SK-N-SH (cell line): ENCODE measurements around the gene KCNN1. TPM values are rescaled to one million over a fixed set of nuclear protein-coding genes. Genes with fewer than 3 reads are reported as not detected.

Experiments used
- CTCF ChIA-PET: fragments of 300-600, 350-600 bp; formaldehyde crosslinking; extraction: SDS; loops from one replicate; lab custom pipeline; 2021; lab: Yijun Ruan, JAX
- POLR2A ChIA-PET: fragments of 350-600 bp; sonication (Branson Sonifier 250); formaldehyde crosslinking; extraction: SDS; loops from one replicate; lab custom pipeline; 2020; ENCODE audit warnings: antibody characterized with exemption, inconsistent platforms; lab: Yijun Ruan, JAX
- DNase-seq: peaks from one replicate; pipeline ENCODE4 v3.0.0; 2012
- H2AFZ ChIP-seq: fragments of 200-600 bp; sonication (generic); 2 replicates; pipeline ENCODE4 v1.8.1; 2016; ENCODE audit warnings: antibody characterized with exemption, mild to moderate bottlenecking, low read depth
- H3F3A ChIP-seq: fragments of 200-600 bp; sonication (generic); replicated peaks from 2 replicates; pipeline ENCODE3; 2016; ENCODE audit warnings: antibody characterized with exemption, mild to moderate bottlenecking; ENCODE audit not compliant: insufficient read depth
- H3K27ac ChIP-seq, 2 experiments: fragments of 200-500 bp in 1 of 2; fragments of 200-600 bp in 1 of 2; sonication (Bioruptor generic) in 1 of 2; sonication (generic), shearing (Covaris generic) in 1 of 2; 2 replicates each; pipeline versions ENCODE4 v1.5.1 to v1.6.1; 2014 to 2016; ENCODE audit warnings: low read depth in 2 of 2, inconsistent platforms in 1 of 2, low read length in 1 of 2, mild to moderate bottlenecking in 1 of 2, mixed read lengths in 1 of 2
- H3K27me3 ChIP-seq: fragments of 200-600 bp; sonication (generic), shearing (Covaris generic); 2 replicates; pipeline ENCODE4 v1.6.1; 2016; ENCODE audit warnings: mixed run types; ENCODE audit not compliant: insufficient read depth
- H3K36me3 ChIP-seq, 2 experiments: fragments of 200-500 bp in 1 of 2; fragments of 200-600 bp in 1 of 2; sonication (Bioruptor generic) in 1 of 2; sonication (generic) in 1 of 2; replicated peaks in 1 of 2; 2 replicates each; pipeline versions ENCODE3 to v1.5.1; 2014 to 2016; ENCODE audit warnings: low read length in 1 of 2, mild to moderate bottlenecking in 1 of 2; ENCODE audit not compliant: insufficient read depth in 2 of 2, control insufficient read depth in 1 of 2
- H3K4me1 ChIP-seq, 2 experiments: fragments of 200-500 bp in 1 of 2; fragments of 200-600 bp in 1 of 2; sonication (Bioruptor generic) in 1 of 2; sonication (generic), shearing (Covaris generic) in 1 of 2; 2 replicates each; pipeline versions ENCODE4 v1.5.1 to v1.6.1; 2014 to 2016; ENCODE audit warnings: low read depth in 1 of 2, low read length in 1 of 2, mixed run types in 1 of 2; ENCODE audit not compliant: insufficient read depth in 2 of 2, control insufficient read depth in 1 of 2
- H3K4me2 ChIP-seq: fragments of 200-600 bp; sonication (generic), shearing (Covaris generic); 2 replicates; pipeline ENCODE4 v1.6.1; 2017; ENCODE audit warnings: mixed run types
- H3K4me3 ChIP-seq, 2 experiments: fragments of 200-500 bp in 1 of 2; fragments of 200-600 bp in 1 of 2; sonication (Bioruptor generic) in 1 of 2; sonication (generic), shearing (Covaris generic) in 1 of 2; 2 replicates each; pipeline versions ENCODE4 v1.5.1 to v1.8.1; 2014 to 2016; ENCODE audit warnings: low read depth in 2 of 2, inconsistent platforms in 1 of 2, low read length in 1 of 2, mild to moderate bottlenecking in 1 of 2, mixed read lengths in 1 of 2, moderate library complexity in 1 of 2
- H3K79me2 ChIP-seq: fragments of 200-600 bp; sonication (generic); 2 replicates; pipeline ENCODE4 v1.8.1; 2017; ENCODE audit warnings: mild to moderate bottlenecking; ENCODE audit not compliant: insufficient read depth
- H3K9ac ChIP-seq: fragments of 200-600 bp; sonication (generic); 2 replicates; pipeline ENCODE4 v1.6.1; 2017; ENCODE audit warnings: mixed run types
- H3K9me2 ChIP-seq: fragments of 200-600 bp; sonication (generic); 2 replicates; pipeline ENCODE4 v1.6.1; 2017; ENCODE audit warnings: mixed run types
- H3K9me3 ChIP-seq: fragments of 200-600 bp; sonication (generic); 2 replicates; pipeline ENCODE4 v1.6.1; 2017; ENCODE audit warnings: mixed run types, mild to moderate bottlenecking, moderate library complexity
- H4K20me1 ChIP-seq: fragments of 200-600 bp; sonication (generic); 2 replicates; pipeline ENCODE4 v1.6.1; 2017; ENCODE audit warnings: mild to moderate bottlenecking, mixed run types; ENCODE audit not compliant: insufficient read depth
- CHD2 ChIP-seq: fragments of 150-350 bp; IDR thresholded peaks from 2 replicates; pipeline ENCODE4 v1.6.1; 2018; ENCODE audit warnings: low read length; ENCODE audit not compliant: partially characterized antibody
- MEF2A ChIP-seq: IDR thresholded peaks from 2 replicates; pipeline ENCODE4 v1.4.0; 2012; ENCODE audit warnings: low read depth, borderline replicate concordance
- NRF1 ChIP-seq: IDR thresholded peaks from 2 replicates; pipeline ENCODE4 v1.6.1; 2012; ENCODE audit warnings: low read depth, mild to moderate bottlenecking, low read length
- RCOR1 ChIP-seq: fragments of 150-350 bp; IDR thresholded peaks from 2 replicates; pipeline ENCODE4 v1.6.1; 2017; ENCODE audit warnings: antibody characterized with exemption, low read length
- REST ChIP-seq: IDR thresholded peaks from 2 replicates; pipeline ENCODE4 v1.6.1; 2012; ENCODE audit warnings: mild to moderate bottlenecking, low read depth, low read length, moderate library complexity
- RXRA ChIP-seq: IDR thresholded peaks from 2 replicates; pipeline ENCODE4 v1.4.0; 2012; ENCODE audit warnings: low read depth, mild to moderate bottlenecking, borderline replicate concordance
- SMC3 ChIP-seq: IDR thresholded peaks from 2 replicates; pipeline ENCODE4 v1.6.1; 2012; ENCODE audit warnings: low read depth, low read length, improper control_type of control experiment
- TEAD4 ChIP-seq: IDR thresholded peaks from 2 replicates; pipeline ENCODE4 v1.4.0; 2012; ENCODE audit warnings: mild to moderate bottlenecking, borderline replicate concordance; ENCODE audit not compliant: insufficient read depth
- USF2 ChIP-seq: fragments of 150-350 bp; IDR thresholded peaks from 2 replicates; pipeline ENCODE4 v1.6.1; 2017; ENCODE audit warnings: antibody characterized with exemption, low read length, low read depth, borderline replicate concordance
- YY1 ChIP-seq: IDR thresholded peaks from 2 replicates; pipeline ENCODE4 v1.4.0; 2012; ENCODE audit warnings: low read depth, mild to moderate bottlenecking
- WGBS: methylation state at CpG from one replicate; pipeline ENCODE4 v1.1.6; 2017; ENCODE audit warnings: low lambda C conversion rate; 5-methylcytosine and 5-hydroxymethylcytosine counted together
- polyA plus RNA-seq, 3 experiments: library from polyadenylated mRNA; depleted of rRNA; stranded (reverse); fragments of >200 nt; gene quantifications; 2 replicates each; pipeline ENCODE4 v1.2.3, GENCODE V29; 2012
- TF ChIP-seq, protein P1 (sequence below): IDR thresholded peaks from 2 replicates; pipeline ENCODE4; 2012
- TF ChIP-seq, protein P2 (sequence below): IDR thresholded peaks from 2 replicates; pipeline ENCODE4 v1.4.0; 2012; ENCODE audit warnings: low read depth
- TF ChIP-seq, protein P3 (sequence below): fragments of 150-350 bp; IDR thresholded peaks from 2 replicates; pipeline ENCODE4 v1.6.1; 2016; ENCODE audit warnings: mild to moderate bottlenecking, low read depth, low read length

Gene KCNN1
- polyA plus RNA-seq, 1 of the 3 experiments (the other 2 are of a cell fraction), result 3.6 TPM

DNA sequence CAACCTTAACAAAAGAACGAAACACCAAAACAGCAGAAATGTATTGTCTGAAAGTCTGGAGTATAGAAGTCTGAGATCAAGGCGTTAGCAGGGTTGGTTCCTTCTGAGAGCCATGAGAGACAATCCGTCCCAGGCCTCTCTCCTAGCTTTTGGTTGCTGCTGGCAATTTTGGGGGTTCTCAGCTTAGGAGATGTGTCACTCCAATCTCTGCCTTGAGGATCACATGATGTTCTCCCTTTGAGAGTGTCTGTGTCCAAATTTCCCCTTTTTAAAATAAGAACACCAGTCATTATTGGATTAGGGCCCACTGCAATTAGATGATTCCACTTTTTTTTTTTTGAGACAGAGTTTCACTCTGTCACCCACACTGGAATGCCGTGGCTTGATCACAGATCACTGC, 10.1 kb downstream of the KCNN1 start:
- Histone ChIP-seq H3K9ac (no peak overlapping the region), H4K20me1 (no peaks in the 10 kb centered on the region), H3K9me3 (no peaks in the 10 kb centered on the region), H3K79me2 (no peaks in the 10 kb centered on the region), H3K4me2 (no peak overlapping the region), H3K27ac (no peak overlapping the region), H3K36me3 (no peaks in the 10 kb centered on the region), H3K9me2 (no peaks in the 10 kb centered on the region), H2AFZ (no peak overlapping the region), H3K27me3 (no peaks in the 10 kb centered on the region), H3F3A (peaks cover 3% of the 10 kb centered on the region)
- POLR2A ChIA-PET, result no interaction called here
- CTCF ChIA-PET, result interaction anchor here (2.0 to 2.8 kb wide), 2 partner anchors 31 to 39 kb away, joined by 5 to 9 read pairs; no protein-coding TSS in a partner anchor
- no peak for DNase-seq
- WGBS, result 90% methylated on average over 4 of the region's 4 CpGs
- TF ChIP-seq, protein P1, sequence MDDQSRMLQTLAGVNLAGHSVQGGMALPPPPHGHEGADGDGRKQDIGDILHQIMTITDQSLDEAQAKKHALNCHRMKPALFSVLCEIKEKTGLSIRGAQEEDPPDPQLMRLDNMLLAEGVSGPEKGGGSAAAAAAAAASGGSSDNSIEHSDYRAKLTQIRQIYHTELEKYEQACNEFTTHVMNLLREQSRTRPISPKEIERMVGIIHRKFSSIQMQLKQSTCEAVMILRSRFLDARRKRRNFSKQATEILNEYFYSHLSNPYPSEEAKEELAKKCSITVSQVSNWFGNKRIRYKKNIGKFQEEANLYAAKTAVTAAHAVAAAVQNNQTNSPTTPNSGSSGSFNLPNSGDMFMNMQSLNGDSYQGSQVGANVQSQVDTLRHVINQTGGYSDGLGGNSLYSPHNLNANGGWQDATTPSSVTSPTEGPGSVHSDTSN, result no peak
- TF ChIP-seq REST (no peak), SMC3 (no peak), CHD2 (no peak), RXRA (no peak), USF2 (no peak), TEAD4 (no peak), RCOR1 (no peak), NRF1 (no peak), YY1 (no peak), MEF2A (no peak)
- TF ChIP-seq, protein P2, sequence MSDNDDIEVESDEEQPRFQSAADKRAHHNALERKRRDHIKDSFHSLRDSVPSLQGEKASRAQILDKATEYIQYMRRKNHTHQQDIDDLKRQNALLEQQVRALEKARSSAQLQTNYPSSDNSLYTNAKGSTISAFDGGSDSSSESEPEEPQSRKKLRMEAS, result no peak
- TF ChIP-seq, protein P3, sequence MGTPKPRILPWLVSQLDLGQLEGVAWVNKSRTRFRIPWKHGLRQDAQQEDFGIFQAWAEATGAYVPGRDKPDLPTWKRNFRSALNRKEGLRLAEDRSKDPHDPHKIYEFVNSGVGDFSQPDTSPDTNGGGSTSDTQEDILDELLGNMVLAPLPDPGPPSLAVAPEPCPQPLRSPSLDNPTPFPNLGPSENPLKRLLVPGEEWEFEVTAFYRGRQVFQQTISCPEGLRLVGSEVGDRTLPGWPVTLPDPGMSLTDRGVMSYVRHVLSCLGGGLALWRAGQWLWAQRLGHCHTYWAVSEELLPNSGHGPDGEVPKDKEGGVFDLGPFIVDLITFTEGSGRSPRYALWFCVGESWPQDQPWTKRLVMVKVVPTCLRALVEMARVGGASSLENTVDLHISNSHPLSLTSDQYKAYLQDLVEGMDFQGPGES, result no peak
- TF ChIP-seq, all 33 proteins: peak for 0
- Histone ChIP-seq H3K4me3 (no peak overlapping the region), H3K4me1 (no peaks in the 10 kb centered on the region)
